Vagina (tissue), 2 donors: ENCODE data around the gene GNAZ. TPM values are rescaled to one million over a fixed set of nuclear protein-coding genes. Genes with fewer than 3 reads are reported as not detected.

Experiments
- DNase-seq, 2 donors: peaks; one replicate each; pipeline ENCODE4 v3.0.0-alpha.2; 2017; ENCODE audit errors: extremely low spot score in 2 of 2
- H3K27ac ChIP-seq: fragments of 200-600 bp; sonication (generic); one replicate; pipeline ENCODE4 v1.5.1; 2019
- H3K27me3 ChIP-seq: fragments of 200-600 bp; sonication (generic); one replicate; pipeline ENCODE4 v1.5.1; 2019
- H3K36me3 ChIP-seq, 2 donors: fragments of 200-600 bp; sonication (generic); one replicate each; pipeline ENCODE4 v1.5.1; 2017 to 2019
- H3K4me1 ChIP-seq: fragments of 200-600 bp; sonication (generic); one replicate; pipeline ENCODE4 v1.5.1; 2019
- H3K4me3 ChIP-seq, 2 donors: fragments of 200-600 bp; sonication (generic); 1 replicate in 1 of 2; 2 replicates in 1 of 2; pipeline ENCODE4 v1.5.1; 2016 to 2019
- H3K9me3 ChIP-seq: fragments of 200-600 bp; sonication (generic); one replicate; pipeline ENCODE4 v1.5.1; 2019
- CTCF ChIP-seq, 3 experiments: fragments of 450-650 bp in 2 of 3; fragments of 200-600 bp in 1 of 3; sonication (generic) in 1 of 3; IDR thresholded peaks; one replicate each; pipeline ENCODE4 v1.5.1; 2017 to 2019; ENCODE audit warnings: antibody characterized with exemption in 3 of 3, mild to moderate bottlenecking in 2 of 3, moderate library complexity in 2 of 3
- POLR2A ChIP-seq, 2 donors: fragments of 450-650 bp; IDR thresholded peaks; one replicate each; pipeline ENCODE4 v1.6.1; 2017; ENCODE audit warnings: antibody characterized with exemption in 2 of 2, mild to moderate bottlenecking in 2 of 2, moderate library complexity in 2 of 2
- POLR2AphosphoS5 ChIP-seq, 2 donors: sonication (generic); formaldehyde crosslinking; IDR thresholded peaks; one replicate each; pipeline ENCODE4 v1.9.0; 2017; ENCODE audit warnings: antibody characterized with exemption in 2 of 2, mild to moderate bottlenecking in 2 of 2, low read depth in 1 of 2; ENCODE audit not compliant: insufficient read depth in 1 of 2
- intact Hi-C: fragments of 100-400 bp; cut with DNase I; formaldehyde crosslinking; loops from one replicate; pipeline ENCODE4 v1.15.1; 2023
- total RNA-seq: library from RNA; depleted of rRNA; stranded (reverse); fragments of >200 nt; gene quantifications from one replicate; pipeline ENCODE4 v1.2.3, GENCODE V29; 2016

GNAZ gene
- total RNA-seq, 1 donor from 2014 or later = 11.3 TPM

DNA sequence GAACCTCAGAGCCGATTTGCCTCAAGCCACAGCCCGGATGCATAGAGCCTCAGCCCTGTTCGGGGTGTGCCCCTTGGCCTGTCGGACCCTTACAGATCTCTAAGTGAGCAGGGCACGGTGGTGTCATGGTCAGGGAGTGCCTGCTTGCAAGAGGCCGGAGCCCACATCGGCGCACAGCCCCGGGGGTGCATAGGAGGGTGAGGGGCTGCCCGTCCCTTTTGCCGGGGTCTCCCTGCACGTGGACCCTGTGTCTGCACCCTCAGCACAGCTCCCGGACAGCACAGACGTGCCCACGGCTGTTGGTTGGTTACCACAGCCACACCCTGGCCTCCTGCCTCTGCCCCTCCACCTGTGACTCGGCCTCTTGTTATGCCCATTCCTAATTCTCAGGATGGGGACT, 81.5 kb downstream of the GNAZ start:
- Histone ChIP-seq H3K9me3 (no peaks in the 10 kb centered on the region), H3K4me1 (no peaks in the 10 kb centered on the region), H3K27me3 (no peaks in the 10 kb centered on the region), H3K36me3 (peaks cover 0 to 6% of the 10 kb centered on the region in 2 donors), H3K4me3 (no peak overlapping the region), H3K27ac (no peak overlapping the region)
- DNase-seq = no peak
- TF ChIP-seq POLR2AphosphoS5 (IDR thresholded peaks at IDR 0.05; ENCODE audit: insufficient read depth in 1 of 2, low read depth in 1 of 2) (no peak), CTCF (IDR thresholded peaks at IDR 0.05) (no peak)
- intact Hi-C loops = no loop called here

GRCh38 chr22:23152238-23153114, 82.2 kb downstream of the GNAZ start:
- H3K27me3 ChIP-seq = no peaks in the 10 kb centered on the region
- no peak overlapping the region for H3K27ac ChIP-seq
- intact Hi-C loops = no loop called here
- no peak for DNase-seq
- TF ChIP-seq POLR2AphosphoS5 (IDR thresholded peaks at IDR 0.05; ENCODE audit: insufficient read depth in 1 of 2, low read depth in 1 of 2) = no peak
- TF ChIP-seq POLR2A (IDR thresholded peaks at IDR 0.05) = no peak
- no peaks in the 10 kb centered on the region for H3K4me1 ChIP-seq
- H3K36me3 ChIP-seq = peaks cover 0 to 6% of the 10 kb centered on the region in 2 donors
- H3K9me3 ChIP-seq = no peaks in the 10 kb centered on the region
- H3K4me3 ChIP-seq = no peak overlapping the region

DNA sequence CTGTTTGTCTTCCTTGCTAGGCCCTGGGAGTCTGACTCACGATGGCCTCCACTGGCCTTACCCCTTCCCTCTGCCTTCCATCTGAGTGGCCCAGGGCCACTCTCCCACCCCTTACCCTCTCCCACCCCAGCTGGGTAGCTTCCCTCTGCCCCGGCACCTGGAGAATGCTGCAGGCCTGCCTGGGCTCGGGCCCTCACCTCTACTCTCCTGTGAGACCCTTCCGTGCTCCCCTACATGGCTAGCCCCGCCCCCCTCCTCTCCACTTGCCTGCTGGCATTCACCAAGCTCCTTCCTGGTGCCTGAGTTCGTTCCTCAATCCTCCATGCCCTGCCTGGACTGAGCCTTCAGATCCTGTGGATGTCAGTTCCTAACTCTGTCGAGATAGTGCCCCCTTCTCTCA, 83.7 kb downstream of the GNAZ start:
- TF ChIP-seq CTCF (IDR thresholded peaks at IDR 0.05) = no peak
- no peak for TF ChIP-seq POLR2A (IDR thresholded peaks at IDR 0.05)
- no peak for TF ChIP-seq POLR2AphosphoS5 (IDR thresholded peaks at IDR 0.05; ENCODE audit: insufficient read depth in 1 of 2, low read depth in 1 of 2)
- DNase-seq = no peak

DNA sequence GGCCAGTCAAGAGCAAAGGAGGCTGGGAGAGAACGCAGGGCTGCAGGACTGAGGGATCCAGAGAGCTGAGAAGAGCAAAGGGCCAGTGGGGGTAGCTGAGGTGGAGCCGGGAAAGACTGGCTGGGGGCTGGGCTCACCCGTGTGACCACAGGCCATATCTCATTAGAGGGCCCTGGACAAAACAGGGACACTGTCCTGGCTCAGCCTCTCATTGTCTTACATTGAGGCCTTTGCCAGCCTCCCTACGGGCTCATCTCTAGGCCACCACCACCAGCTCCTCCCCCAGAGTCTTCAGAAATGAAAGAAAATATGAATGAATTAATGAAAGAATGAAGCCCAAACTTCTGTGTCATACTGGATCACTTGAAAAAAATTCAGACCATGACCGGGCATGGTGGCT, 84.1 kb downstream of the GNAZ start:
- intact Hi-C loops = no loop called here
- DNase-seq = no peak
- H3K4me3 ChIP-seq = no peak overlapping the region
- no peaks in the 10 kb centered on the region for H3K9me3 ChIP-seq
- no peaks in the 10 kb centered on the region for H3K4me1 ChIP-seq
- peaks cover 0 to 6% of the 10 kb centered on the region in 2 donors for H3K36me3 ChIP-seq
- H3K27me3 ChIP-seq = no peaks in the 10 kb centered on the region
- H3K27ac ChIP-seq = no peak overlapping the region
- TF ChIP-seq CTCF (IDR thresholded peaks at IDR 0.05) = no peak
- TF ChIP-seq POLR2A (IDR thresholded peaks at IDR 0.05) = no peak
- TF ChIP-seq POLR2AphosphoS5 (IDR thresholded peaks at IDR 0.05; ENCODE audit: insufficient read depth in 1 of 2, low read depth in 1 of 2) = no peak

More for the DNA sequence above, 83.7 kb downstream of the GNAZ start:
- Histone ChIP-seq H3K36me3 (peaks cover 0 to 6% of the 10 kb centered on the region in 2 donors), H3K9me3 (no peaks in the 10 kb centered on the region), H3K4me3 (no peak overlapping the region), H3K4me1 (no peaks in the 10 kb centered on the region), H3K27me3 (no peaks in the 10 kb centered on the region), H3K27ac (no peak overlapping the region)
- intact Hi-C loops = no loop called here

DNA sequence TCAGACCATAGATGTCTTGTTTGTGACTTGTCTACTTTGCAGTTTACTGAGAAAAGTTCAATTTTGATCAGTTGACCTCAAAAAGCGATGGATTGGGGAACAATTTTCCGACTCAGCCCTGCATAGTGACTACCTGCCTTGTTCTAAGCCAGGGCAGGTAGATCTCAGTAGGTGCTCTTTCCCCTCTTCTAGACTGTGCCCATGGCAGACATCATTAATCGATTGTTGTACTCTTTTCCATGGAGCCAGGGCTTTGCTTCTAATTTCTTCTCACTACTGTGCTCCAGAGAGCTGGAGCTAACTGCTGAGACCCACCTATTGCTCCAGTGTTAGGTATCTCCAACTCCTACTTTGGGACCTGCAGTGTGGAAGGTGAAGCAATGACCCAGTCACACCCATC, 84.8 kb downstream of the GNAZ start:
- no peak overlapping the region for H3K27ac ChIP-seq
- no peak for TF ChIP-seq CTCF (IDR thresholded peaks at IDR 0.05)
- no peak for TF ChIP-seq POLR2AphosphoS5 (IDR thresholded peaks at IDR 0.05; ENCODE audit: insufficient read depth in 1 of 2, low read depth in 1 of 2)
- TF ChIP-seq POLR2A (IDR thresholded peaks at IDR 0.05) = no peak
- H3K36me3 ChIP-seq = no peaks in the 10 kb centered on the region
- no peak for DNase-seq
- no peaks in the 10 kb centered on the region for H3K4me1 ChIP-seq
- H3K4me3 ChIP-seq = no peak overlapping the region
- intact Hi-C loops = no loop called here
- no peaks in the 10 kb centered on the region for H3K9me3 ChIP-seq
- no peaks in the 10 kb centered on the region for H3K27me3 ChIP-seq
